ENCODE data around the gene CD22. TPM values are rescaled to one million over a fixed set of nuclear protein-coding genes. Genes with fewer than 3 reads are reported as not detected.

Gene CD22
- total RNA-seq, 2 experiments from 2014 or later = 0.52 to 0.67 TPM

DNA sequence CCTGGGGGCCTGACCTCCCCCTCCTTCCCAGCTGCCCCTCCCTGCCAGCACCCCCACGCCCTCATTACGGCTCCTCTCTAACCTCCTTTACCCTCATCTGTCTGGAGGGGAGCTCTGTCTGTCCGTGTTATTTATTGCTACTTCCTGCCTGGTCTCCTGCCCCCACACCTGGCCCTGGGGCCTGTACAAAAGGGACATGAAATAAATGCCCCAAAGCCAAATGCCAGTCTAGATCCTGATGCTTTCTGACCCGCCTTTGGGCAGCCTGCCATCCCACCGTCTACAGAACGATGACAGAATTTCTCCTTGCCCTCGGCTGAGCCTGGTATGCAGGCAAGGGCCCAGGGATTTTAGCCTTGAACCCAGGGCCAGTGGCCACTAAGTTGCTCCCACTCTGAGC, 15.4 kb upstream of the CD22 start:
- ATAC-seq (ENCODE audit: poor library complexity) (no peak), DNase-seq (no peak)
- H3K36me3 ChIP-seq (ENCODE audit: insufficient read depth, low read length) = no peaks in the 10 kb centered on the region
- no peaks in the 10 kb centered on the region for H3K9me3 ChIP-seq (ENCODE audit: control insufficient read depth in 1 of 2, insufficient read depth in 1 of 2, low read length in 2 of 2)
- no peak overlapping the region for H3K27ac ChIP-seq (ENCODE audit: low read depth in 1 of 2, low read length in 2 of 2)
- H3K9me3 Mint-ChIP-seq = no peaks in the 10 kb centered on the region
- ChIA-PET CTCF (no interaction called here), POLR2A (no interaction called here)
- H3K27ac Mint-ChIP-seq = no peak overlapping the region
- no peaks in the 10 kb centered on the region for H3K4me1 Mint-ChIP-seq (ENCODE audit: low read depth)
- TF ChIP-seq CTCF (IDR thresholded peaks at IDR 0.05) = no peak
- H3K4me1 ChIP-seq (ENCODE audit: insufficient read depth, low read length) = peaks cover 3% of the 10 kb centered on the region
- H3K27me3 ChIP-seq (ENCODE audit: control insufficient read depth in 1 of 2, insufficient read depth in 2 of 2, low read length in 2 of 2) = no peaks in the 10 kb centered on the region
- H3K4me3 ChIP-seq (ENCODE audit: low read length) = no peak overlapping the region
- no peaks in the 10 kb centered on the region for H3K27me3 Mint-ChIP-seq
- H3K36me3 Mint-ChIP-seq (ENCODE audit: low read depth) = no peaks in the 10 kb centered on the region
- intact Hi-C loops (cut with DNase I, micrococcal nuclease) = no loop called here
- no peak overlapping the region for H3K4me3 Mint-ChIP-seq

GRCh38 chr19:35314031-35314430, 15.0 kb upstream of the CD22 start:
- H3K36me3 Mint-ChIP-seq (ENCODE audit: low read depth) = no peaks in the 10 kb centered on the region
- intact Hi-C loops (cut with DNase I, micrococcal nuclease) = no loop called here
- DNase-seq (no peak), ATAC-seq (ENCODE audit: poor library complexity) (no peak)
- H3K4me1 ChIP-seq (ENCODE audit: insufficient read depth, low read length) = peaks cover 8% of the 10 kb centered on the region
- H3K27ac Mint-ChIP-seq = no peak overlapping the region
- H3K36me3 ChIP-seq (ENCODE audit: insufficient read depth, low read length) = no peaks in the 10 kb centered on the region
- H3K27me3 Mint-ChIP-seq = no peaks in the 10 kb centered on the region
- no peak overlapping the region for H3K27ac ChIP-seq (ENCODE audit: low read depth in 1 of 2, low read length in 2 of 2)
- ChIA-PET CTCF (no interaction called here), POLR2A (no interaction called here)
- TF ChIP-seq CTCF (IDR thresholded peaks at IDR 0.05) = no peak
- H3K9me3 ChIP-seq (ENCODE audit: control insufficient read depth in 1 of 2, insufficient read depth in 1 of 2, low read length in 2 of 2) = no peaks in the 10 kb centered on the region
- no peak overlapping the region for H3K4me3 ChIP-seq (ENCODE audit: low read length)
- H3K4me1 Mint-ChIP-seq (ENCODE audit: low read depth) = no peaks in the 10 kb centered on the region
- H3K9me3 Mint-ChIP-seq = no peaks in the 10 kb centered on the region
- no peak overlapping the region for H3K4me3 Mint-ChIP-seq
- no peaks in the 10 kb centered on the region for H3K27me3 ChIP-seq (ENCODE audit: control insufficient read depth in 1 of 2, insufficient read depth in 2 of 2, low read length in 2 of 2)

GRCh38 chr19:35314858-35315470, 14.0 kb upstream of the CD22 start:
- Mint-ChIP-seq H3K27me3 (no peaks in the 10 kb centered on the region), H3K36me3 (ENCODE audit: low read depth) (no peaks in the 10 kb centered on the region), H3K9me3 (no peaks in the 10 kb centered on the region), H3K27ac (no peak overlapping the region), H3K4me3 (no peak overlapping the region), H3K4me1 (ENCODE audit: low read depth) (no peaks in the 10 kb centered on the region)
- no peaks in the 10 kb centered on the region for H3K36me3 ChIP-seq (ENCODE audit: insufficient read depth, low read length)
- no peak for TF ChIP-seq CTCF (IDR thresholded peaks at IDR 0.05)
- H3K9me3 ChIP-seq (ENCODE audit: control insufficient read depth in 1 of 2, insufficient read depth in 1 of 2, low read length in 2 of 2) = no peaks in the 10 kb centered on the region
- ATAC-seq (ENCODE audit: poor library complexity) (no peak), DNase-seq (no peak)
- no peaks in the 10 kb centered on the region for H3K27me3 ChIP-seq (ENCODE audit: control insufficient read depth in 1 of 2, insufficient read depth in 2 of 2, low read length in 2 of 2)
- H3K27ac ChIP-seq (ENCODE audit: low read depth in 1 of 2, low read length in 2 of 2) = no peak overlapping the region
- intact Hi-C loops (cut with DNase I, micrococcal nuclease) = no loop called here
- no peak overlapping the region for H3K4me3 ChIP-seq (ENCODE audit: low read length)
- peaks cover 9% of the 10 kb centered on the region for H3K4me1 ChIP-seq (ENCODE audit: insufficient read depth, low read length)
- ChIA-PET POLR2A (no interaction called here), CTCF (no interaction called here)

Data from CD4-positive, alpha-beta T cell (primary cell).